Neural cell (in vitro differentiated cells): Measurements from ENCODE around the gene JOSD2. TPM values are rescaled to one million over a fixed set of nuclear protein-coding genes. Genes with fewer than 3 reads are reported as not detected.
"Not testable (repeated sequence)": the region's sequence is repeated elsewhere in the genome, so short reads cannot be mapped to it uniquely, and the experiment has no call there.

Experiments used
- H2AFZ ChIP-seq: fragments of 200-600, 300-800 bp; sonication (generic), shearing (Covaris generic); 2 replicates; pipeline ENCODE4 v1.6.0; 2014; ENCODE audit warnings: low read depth, mild to moderate bottlenecking, antibody characterized with exemption, low read length, moderate library complexity
- H3F3A ChIP-seq: fragments of 200-600 bp; shearing (Covaris generic); 2 replicates; pipeline ENCODE4 v1.6.1; 2016; ENCODE audit warnings: mild to moderate bottlenecking, moderate library complexity, mixed read lengths, antibody characterized with exemption, low read length; ENCODE audit not compliant: insufficient read depth, poor library complexity, severe bottlenecking
- H3K27ac ChIP-seq: fragments of 200-600, 300-800 bp; sonication (generic), shearing (Covaris generic); 2 replicates; pipeline ENCODE4 v1.5.1; 2014; ENCODE audit warnings: mild to moderate bottlenecking, low read length, moderate library complexity
- H3K27me3 ChIP-seq: fragments of 300-800, 200-600 bp; sonication (generic), shearing (Covaris generic); 2 replicates; pipeline ENCODE4 v1.6.0; 2014; ENCODE audit warnings: mild to moderate bottlenecking, low read depth, low read length, moderate library complexity; ENCODE audit not compliant: insufficient read depth
- H3K36me3 ChIP-seq: fragments of 300-800, 200-600 bp; sonication (generic), shearing (Covaris generic); 2 replicates; pipeline ENCODE4 v1.5.1; 2014; ENCODE audit warnings: mild to moderate bottlenecking, antibody characterized with exemption, low read length, moderate library complexity; ENCODE audit not compliant: insufficient read depth
- H3K4me2 ChIP-seq: fragments of 300-800, 200-600 bp; sonication (generic), shearing (Covaris generic); 2 replicates; pipeline ENCODE4 v1.6.0; 2014; ENCODE audit warnings: mild to moderate bottlenecking, low read length
- H3K4me3 ChIP-seq: fragments of 300-800, 200-600 bp; sonication (generic), shearing (Covaris generic); 2 replicates; pipeline ENCODE4 v1.5.1; 2014; ENCODE audit warnings: mild to moderate bottlenecking, low read length, moderate library complexity
- H3K79me2 ChIP-seq: fragments of 200-600 bp; shearing (Covaris generic); replicated peaks from 2 replicates; pipeline ENCODE4 v1.6.0; 2014; ENCODE audit warnings: mild to moderate bottlenecking, low read length, moderate library complexity; ENCODE audit not compliant: insufficient read depth
- H3K9ac ChIP-seq: fragments of 300-800, 200-600 bp; sonication (generic), shearing (Covaris generic); 2 replicates; pipeline ENCODE4 v1.6.1; 2016; ENCODE audit warnings: mild to moderate bottlenecking, low read length, mixed read lengths
- H3K9me2 ChIP-seq: fragments of 200-600 bp; shearing (Covaris generic); 2 replicates; pipeline ENCODE4 v1.6.1; 2016; ENCODE audit warnings: mild to moderate bottlenecking, low read length, mixed read lengths; ENCODE audit not compliant: insufficient read depth
- H3K9me3 ChIP-seq: fragments of 200-600, 300-800 bp; sonication (generic), shearing (Covaris generic); 2 replicates; pipeline ENCODE4 v1.6.1; 2016; ENCODE audit warnings: mild to moderate bottlenecking, mixed run types, low read length, moderate library complexity, mixed read lengths
- H4K20me1 ChIP-seq: fragments of 200-600 bp; shearing (Covaris generic); 2 replicates; pipeline ENCODE4 v1.6.1; 2016; ENCODE audit warnings: mild to moderate bottlenecking, mixed run types; ENCODE audit not compliant: insufficient read depth
- CTCF ChIP-seq: fragments of 450-650 bp; IDR thresholded peaks from 2 replicates; pipeline ENCODE4 v1.5.1; 2014; ENCODE audit warnings: antibody characterized with exemption, mild to moderate bottlenecking, moderate library complexity; ENCODE audit not compliant: poor library complexity, severe bottlenecking
- EP300 ChIP-seq: fragments of 450-650 bp; conservative IDR thresholded peaks from 2 replicates; pipeline ENCODE4 v1.6.1; 2014; ENCODE audit warnings: antibody characterized with exemption, mild to moderate bottlenecking, moderate library complexity; ENCODE audit not compliant: poor library complexity, severe bottlenecking
- EZH2 ChIP-seq: fragments of 200-600, 300-800 bp; shearing (Covaris generic), sonication (generic); IDR thresholded peaks from 2 replicates; pipeline ENCODE4 v1.6.1; 2014; ENCODE audit warnings: antibody characterized with exemption, low read length, borderline replicate concordance, mild to moderate bottlenecking; ENCODE audit not compliant: insufficient read depth, poor library complexity, severe bottlenecking
- MXI1 ChIP-seq: fragments of 450-650 bp; conservative IDR thresholded peaks from 2 replicates; pipeline ENCODE4 v1.6.1; 2014; ENCODE audit warnings: antibody characterized with exemption, mild to moderate bottlenecking; ENCODE audit not compliant: poor library complexity, severe bottlenecking
- POLR2AphosphoS5 ChIP-seq: IDR thresholded peaks from 2 replicates; pipeline ENCODE4 v1.6.1; 2012
- RAD21 ChIP-seq: fragments of 450-650 bp; conservative IDR thresholded peaks from 2 replicates; pipeline ENCODE4 v1.6.1; 2014; ENCODE audit warnings: antibody characterized with exemption, mild to moderate bottlenecking, moderate library complexity
- REST ChIP-seq: IDR thresholded peaks from 2 replicates; pipeline ENCODE4 v1.6.1; 2012; ENCODE audit warnings: borderline replicate concordance
- SMC3 ChIP-seq: fragments of 450-650 bp; conservative IDR thresholded peaks from 2 replicates; pipeline ENCODE4 v1.6.1; 2014; ENCODE audit warnings: antibody characterized with exemption, mild to moderate bottlenecking, moderate library complexity; ENCODE audit not compliant: poor library complexity
- TAF1 ChIP-seq: IDR thresholded peaks from 2 replicates; pipeline ENCODE4 v1.6.1; 2012; ENCODE audit warnings: low read depth
- polyA plus RNA-seq: library from polyadenylated mRNA; depleted of rRNA; stranded (reverse); fragments of >200 nt; gene quantifications from 2 replicates; pipeline ENCODE4 v1.2.3, GENCODE V29; 2014

Gene JOSD2
- polyA plus RNA-seq, 1 donor from 2014 or later, result 10.7 TPM

GRCh38 chr19:50531171-50531612 is 20.2 kb upstream of the JOSD2 start:
- TF ChIP-seq TAF1 (no peak), EP300 (no peak), POLR2AphosphoS5 (no peak), MXI1 (no peak), SMC3 (no peak), REST (no peak), EZH2 (no peak), RAD21 (no peak), CTCF (no peak)
- Histone ChIP-seq H3K9me2 (no peaks in the 10 kb centered on the region), H4K20me1 (no peaks in the 10 kb centered on the region), H3K4me2 (no peak overlapping the region), H3K36me3 (peaks cover 7% of the 10 kb centered on the region), H3K9me3 (no peaks in the 10 kb centered on the region), H3K27me3 (no peaks in the 10 kb centered on the region), H3F3A (no peaks in the 10 kb centered on the region), H3K79me2 (peaks cover 34% of the 10 kb centered on the region), H3K9ac (no peak overlapping the region), H3K27ac (no peak overlapping the region), H3K4me3 (no peak overlapping the region), H2AFZ (no peak overlapping the region)

GRCh38 chr19:50528052-50528451 is 17.1 kb upstream of the JOSD2 start:
- not testable (repeated sequence) for H3K4me3 ChIP-seq, H3K4me2 ChIP-seq, H3K27ac ChIP-seq, H3K9me3 ChIP-seq, H3K9me2 ChIP-seq, H3K27me3 ChIP-seq, H2AFZ ChIP-seq, H3K9ac ChIP-seq, H3F3A ChIP-seq, H4K20me1 ChIP-seq, H3K36me3 ChIP-seq
- H3K79me2 ChIP-seq, result peaks cover 12% of the 10 kb centered on the region

- Histone ChIP-seq H3K36me3 (peaks cover 10% of the 10 kb centered on the region), H3F3A (no peaks in the 10 kb centered on the region), H3K9ac (no peak overlapping the region), H2AFZ (no peak overlapping the region), H4K20me1 (peaks cover 5% of the 10 kb centered on the region), H3K4me3 (no peak overlapping the region), H3K27me3 (no peaks in the 10 kb centered on the region), H3K79me2 (peaks cover 2% of the 10 kb centered on the region), H3K9me3 (peaks cover 5% of the 10 kb centered on the region), H3K4me2 (no peak overlapping the region), H3K27ac (no peak overlapping the region), H3K9me2 (no peaks in the 10 kb centered on the region)
- no peak for TF ChIP-seq RAD21
- no peak for TF ChIP-seq CTCF
- TF ChIP-seq SMC3, result no peak
- no peak for TF ChIP-seq EZH2
- no peak for TF ChIP-seq TAF1
- TF ChIP-seq MXI1, result no peak
- no peak for TF ChIP-seq EP300
- no peak for TF ChIP-seq POLR2AphosphoS5
- no peak for TF ChIP-seq REST
These were observed 11.9 kb upstream of the JOSD2 start for GRCh38 chr19:50522881-50523280.
